Left lung (tissue), 10 donors: ENCODE results near the gene DNAJC1. TPM values are rescaled to one million over a fixed set of nuclear protein-coding genes. Genes with fewer than 3 reads are reported as not detected.
"Not testable (repeated sequence)": the region's sequence is repeated elsewhere in the genome, so short reads cannot be mapped to it uniquely, and the experiment has no call there.

Experiments used
- ATAC-seq: fragments of 200-7000 bp; cut with Tn5 transposase; one replicate; pipeline ENCODE4 v1.9.1; 2020; ENCODE audit warnings: moderate library complexity
- DNase-seq, 4 donors: peaks; one replicate each; pipeline ENCODE4 v3.0.0-alpha.2; 2013 to 2020
- H3K27ac ChIP-seq, 2 donors: fragments of 200-600 bp; sonication (generic) in 1 of 2; one replicate each; pipeline versions ENCODE4 v1.5.0 to v1.8.0; 2020 to 2021
- H3K27me3 ChIP-seq, 2 donors: fragments of 200-600 bp; sonication (generic) in 1 of 2; one replicate each; pipeline versions ENCODE4 v1.5.0 to v1.8.0; 2020 to 2021
- H3K36me3 ChIP-seq, 2 donors: fragments of 200-600 bp; sonication (generic) in 1 of 2; one replicate each; pipeline versions ENCODE4 v1.5.0 to v1.8.0; 2020 to 2021
- H3K4me1 ChIP-seq, 2 donors: fragments of 200-600 bp; one replicate each; pipeline ENCODE4 v1.8.0; 2021
- H3K4me3 ChIP-seq, 2 donors: fragments of 200-600 bp; sonication (generic) in 1 of 2; one replicate each; pipeline versions ENCODE4 v1.5.0 to v1.8.0; 2020 to 2021; ENCODE audit warnings: mild to moderate bottlenecking in 1 of 2
- H3K9me3 ChIP-seq, 2 donors: fragments of 200-600 bp; sonication (generic) in 1 of 2; one replicate each; pipeline versions ENCODE4 v1.5.0 to v1.8.0; 2020 to 2021
- CTCF ChIP-seq, 2 donors: fragments of 200-600 bp; sonication (generic) in 1 of 2; IDR thresholded peaks; one replicate each; pipeline versions ENCODE4 v1.5.0 to v1.8.0; 2021; ENCODE audit warnings: antibody characterized with exemption in 2 of 2
- intact Hi-C, 2 donors: fragments of 100-400 bp; cut with DNase I; formaldehyde crosslinking; loops; one replicate each; pipeline versions ENCODE4 v1.11.2 to v1.14.2; 2022
- polyA plus RNA-seq, 6 donors: library from polyadenylated mRNA; unstranded; fragments of 120-200 nt; gene quantifications; one replicate each; pipeline ENCODE4 v1.2.1, GENCODE V29; 2013; ENCODE audit not compliant: insufficient read length in 6 of 6
- total RNA-seq, 2 donors: library from RNA; stranded (reverse); fragmentation: NEBNext Ultra II Directional; extraction: Animal tissue kit (Norgen Biotek cat#: 25700); gene quantifications; one replicate each; pipeline ENCODE4 v1.2.1, GENCODE V29; 2021
- donor health status: DM: no; HTN: yes; CAD: no.
- donor health status: DM: no; HTN: no; CAD: no.

The DNAJC1 gene
- total and polyA plus RNA-seq, 8 donors: 29.1 to 40.9 (median 32.9) TPM

GRCh38 chr10:21825345-21825744 is 178.2 kb downstream of the DNAJC1 start:
- Histone ChIP-seq H3K9me3 (peaks cover 11 to 54% of the 10 kb centered on the region in 2 donors), H3K27me3 (no peaks in the 10 kb centered on the region), H3K4me3 (no peak overlapping the region), H3K27ac (no peak overlapping the region), H3K36me3 (peaks cover 0 to 5% of the 10 kb centered on the region in 2 donors), H3K4me1 (no peaks in the 10 kb centered on the region)
- no peak for TF ChIP-seq CTCF (IDR thresholded peaks at IDR 0.05)
- intact Hi-C loops: no loop called here
- no peak for DNase-seq
- ATAC-seq: no peak

DNA sequence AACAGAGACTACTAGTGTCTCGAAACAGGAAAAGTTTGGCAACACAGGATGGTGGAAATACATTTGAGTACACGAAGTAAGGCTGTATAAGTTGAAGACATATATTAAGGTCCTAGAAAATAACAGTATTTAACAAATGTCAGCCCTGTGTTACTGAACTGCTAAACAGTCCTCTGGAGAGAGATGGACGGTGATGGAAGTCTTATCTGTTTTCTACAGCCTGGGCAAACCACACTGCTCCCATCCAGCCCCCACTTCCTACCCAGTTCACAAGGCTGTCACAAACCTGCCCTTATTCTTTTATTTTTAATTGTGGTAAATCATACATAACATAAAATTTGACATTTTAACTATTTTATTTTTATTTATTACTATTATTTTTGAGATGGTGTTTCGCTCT is 179.1 kb downstream of the DNAJC1 start:
- ATAC-seq (no peak), DNase-seq (no peak)
- Histone ChIP-seq H3K4me3 (no peak overlapping the region), H3K27ac (no peak overlapping the region), H3K4me1 (no peaks in the 10 kb centered on the region), H3K27me3 (no peaks in the 10 kb centered on the region), H3K9me3 (peaks cover 6 to 44% of the 10 kb centered on the region in 2 donors), H3K36me3 (peaks cover 0 to 5% of the 10 kb centered on the region in 2 donors)
- intact Hi-C loops: no loop called here
- no peak for TF ChIP-seq CTCF (IDR thresholded peaks at IDR 0.05)

DNA sequence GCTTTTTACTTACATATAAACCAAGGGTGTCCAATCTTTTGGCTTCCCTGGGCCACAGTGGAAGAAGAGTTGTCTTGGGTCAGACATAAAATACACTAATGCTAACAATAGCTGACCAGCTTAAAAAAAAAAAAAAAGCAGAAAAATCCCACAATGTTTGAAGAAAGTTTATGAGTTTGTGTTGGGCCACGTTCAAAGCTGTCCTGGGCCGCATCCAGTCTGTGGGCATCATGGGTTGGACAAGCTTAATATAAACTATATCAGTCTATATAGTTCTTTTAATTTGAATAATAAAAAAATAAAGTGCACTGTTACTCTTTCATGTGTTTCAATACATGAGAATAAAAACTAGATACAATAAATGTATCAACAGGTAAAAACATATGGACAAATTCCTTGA is 179.9 kb downstream of the DNAJC1 start:
- Histone ChIP-seq H3K9me3 (peaks cover 5 to 36% of the 10 kb centered on the region in 2 donors), H3K27ac (no peak overlapping the region), H3K4me3 (no peak overlapping the region), H3K36me3 (peaks cover 0 to 5% of the 10 kb centered on the region in 2 donors), H3K27me3 (no peaks in the 10 kb centered on the region), H3K4me1 (no peaks in the 10 kb centered on the region)
- TF ChIP-seq CTCF (IDR thresholded peaks at IDR 0.05): no peak
- intact Hi-C loops: no loop called here
- DNase-seq: no peak
- no peak for ATAC-seq

- DNase-seq, intact Hi-C loops, H3K4me3 ChIP-seq, H3K4me1 ChIP-seq, ATAC-seq, H3K27me3 ChIP-seq, H3K27ac ChIP-seq, H3K36me3 ChIP-seq: not testable (repeated sequence)
- H3K9me3 ChIP-seq: peaks cover 5 to 23% of the 10 kb centered on the region in 2 donors
Observed at GRCh38 chr10:21822273-21822672, 181.3 kb downstream of the DNAJC1 start.

DNA sequence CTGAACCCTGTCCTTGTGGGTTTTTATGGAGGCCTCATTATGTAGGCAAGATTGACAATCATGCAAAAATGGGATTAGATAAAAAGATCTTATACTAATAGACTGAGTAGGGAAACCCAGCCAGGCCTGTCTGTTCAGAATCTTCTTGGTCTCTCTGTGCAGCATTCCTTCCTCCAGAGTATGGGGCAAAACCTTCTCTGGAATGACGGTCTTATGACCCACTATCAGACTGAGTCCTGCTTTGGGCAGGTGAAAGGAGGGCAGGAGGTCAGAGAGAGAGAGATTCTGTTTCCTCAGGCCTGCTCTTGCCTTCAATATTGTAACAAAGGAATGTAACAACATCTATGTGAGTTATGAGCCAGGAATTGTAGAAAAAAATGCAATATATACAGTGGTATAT is 182.6 kb downstream of the DNAJC1 start:
- Histone ChIP-seq H3K36me3 (no peaks in the 10 kb centered on the region), H3K4me3 (no peak overlapping the region), H3K27me3 (no peaks in the 10 kb centered on the region), H3K27ac (no peak overlapping the region), H3K4me1 (no peaks in the 10 kb centered on the region), H3K9me3 (peaks cover 0 to 10% of the 10 kb centered on the region in 2 donors)
- DNase-seq (no peak), ATAC-seq (no peak)
- intact Hi-C loops: no loop called here
- no peak for TF ChIP-seq CTCF (IDR thresholded peaks at IDR 0.05)

DNA sequence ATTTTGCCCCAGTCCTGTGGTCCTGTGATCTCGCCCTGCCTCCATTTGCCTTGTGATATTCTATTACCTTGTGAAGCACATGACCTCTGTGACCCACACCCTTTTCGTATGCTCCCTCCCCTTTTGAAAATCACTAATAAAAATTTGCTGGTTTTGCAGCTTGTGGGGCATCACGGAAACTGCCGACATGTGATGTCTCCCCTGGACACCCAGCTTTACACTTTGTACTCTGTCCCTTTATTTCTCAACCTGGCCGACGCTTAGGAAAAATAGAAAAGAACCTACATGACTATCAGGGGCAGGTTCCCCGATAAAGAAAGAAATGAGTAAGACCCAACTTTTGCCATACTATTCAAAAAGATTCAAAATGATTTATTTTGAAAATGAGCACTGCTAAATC is 185.1 kb downstream of the DNAJC1 start:
- H3K36me3 ChIP-seq, H3K4me1 ChIP-seq, H3K9me3 ChIP-seq, DNase-seq, H3K4me3 ChIP-seq, H3K27ac ChIP-seq, ATAC-seq, intact Hi-C loops, H3K27me3 ChIP-seq: not testable (repeated sequence)
